OCI-LY7 (cell line): ENCODE results near the gene MAP10.

ENCODE experiments used
- CTCF ChIP-seq: fragments of 200-600 bp; sonication (generic); conservative IDR thresholded peaks from 2 replicates; pipeline ENCODE4 v1.5.1; 2014; ENCODE audit warnings: mild to moderate bottlenecking, antibody characterized with exemption, low read length, moderate library complexity, mixed read lengths
- EZH2phosphoT487 ChIP-seq: fragments of 200-600 bp; sonication (generic); IDR thresholded peaks from 2 replicates; pipeline ENCODE4 v1.6.1; 2018; ENCODE audit warnings: low read depth, borderline replicate concordance, mild to moderate bottlenecking, mixed run types, antibody characterized with exemption, low read length, moderate library complexity, mixed read lengths

DNA sequence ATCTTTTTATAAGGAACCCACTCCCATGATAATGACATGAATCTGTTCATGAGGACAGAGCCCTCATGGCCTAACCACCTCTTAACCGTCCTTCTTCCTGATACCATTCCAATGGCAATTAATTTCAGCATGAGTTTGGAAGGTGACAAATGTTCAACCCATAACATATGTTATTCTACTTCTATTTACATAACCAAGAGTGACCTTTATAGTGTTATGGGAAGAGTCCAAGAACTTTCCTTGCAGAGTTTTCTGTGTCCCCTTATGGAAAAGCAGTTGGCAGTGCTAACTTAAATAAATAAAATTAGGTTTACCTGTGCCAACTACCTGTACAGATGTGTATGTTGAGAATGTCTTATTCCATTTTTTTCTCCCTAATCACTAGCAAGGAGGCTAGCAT is 11.1 kb downstream of the MAP10 start:
- TF ChIP-seq CTCF (no peak), EZH2phosphoT487 (no peak)
